ENCODE data around the gene TADA2B.

Gene TADA2B

DNA sequence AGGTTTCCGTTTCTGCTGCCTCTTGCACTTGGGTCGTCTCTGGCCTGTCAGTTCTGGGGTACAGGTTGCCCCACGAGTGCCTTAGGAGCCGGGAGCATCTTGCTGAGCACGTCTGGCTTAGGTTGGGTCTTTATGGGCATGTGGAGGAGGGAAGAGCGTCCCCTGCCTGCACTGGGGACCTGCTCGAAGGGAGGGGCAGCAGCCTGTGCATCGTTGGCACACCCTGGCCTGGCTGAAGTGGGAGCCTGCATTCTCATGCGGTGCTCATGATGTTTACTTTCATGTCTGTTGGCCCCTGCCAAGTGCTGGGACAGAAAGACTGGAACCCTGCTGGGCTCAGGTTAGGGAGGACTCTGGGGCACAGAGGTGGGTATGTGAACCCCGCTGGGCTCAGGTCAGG is 23.8 kb upstream of the TADA2B start:
- DNase-seq: no peak

DNA sequence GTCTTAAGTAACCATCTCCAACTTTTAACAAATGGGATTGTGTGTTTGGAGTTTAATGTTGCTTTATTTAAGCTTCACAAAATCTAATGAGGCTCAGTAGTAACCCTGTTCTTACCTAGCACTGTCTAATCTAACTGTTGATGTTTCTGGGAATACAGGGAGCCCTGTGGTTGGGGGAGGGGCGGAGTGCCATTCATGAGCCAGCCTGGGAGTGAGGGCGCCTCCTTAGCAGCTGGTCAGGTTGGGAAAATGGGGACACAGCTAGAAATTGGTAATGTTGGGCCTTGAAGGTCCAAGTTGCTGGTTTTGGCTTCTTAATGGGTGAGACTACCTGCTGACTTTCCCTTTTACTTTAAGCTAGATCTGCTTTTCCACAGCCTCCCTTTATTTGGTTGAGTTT is 22.9 kb upstream of the TADA2B start:
- no peak for DNase-seq

DNA sequence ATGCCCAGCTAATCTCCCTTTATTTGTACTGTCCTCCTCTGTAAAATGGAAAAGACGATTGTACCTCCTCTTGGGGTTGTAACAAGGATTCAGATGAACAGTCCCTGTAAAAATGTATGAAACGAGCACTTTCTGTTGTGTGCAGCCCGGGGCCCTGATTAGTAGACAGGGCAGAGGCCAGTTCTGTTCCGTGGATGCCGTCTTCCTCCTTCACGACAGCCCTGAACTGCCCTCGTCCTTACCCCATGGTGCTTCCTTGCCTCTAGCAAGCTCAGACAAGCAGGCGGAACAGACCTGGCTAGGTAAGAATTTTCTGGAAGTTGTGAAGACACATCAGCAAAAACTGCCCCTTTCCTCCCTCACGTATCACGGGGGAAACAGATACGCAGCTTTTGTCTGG is 22.3 kb upstream of the TADA2B start:
- DNase-seq: no peak

DNA sequence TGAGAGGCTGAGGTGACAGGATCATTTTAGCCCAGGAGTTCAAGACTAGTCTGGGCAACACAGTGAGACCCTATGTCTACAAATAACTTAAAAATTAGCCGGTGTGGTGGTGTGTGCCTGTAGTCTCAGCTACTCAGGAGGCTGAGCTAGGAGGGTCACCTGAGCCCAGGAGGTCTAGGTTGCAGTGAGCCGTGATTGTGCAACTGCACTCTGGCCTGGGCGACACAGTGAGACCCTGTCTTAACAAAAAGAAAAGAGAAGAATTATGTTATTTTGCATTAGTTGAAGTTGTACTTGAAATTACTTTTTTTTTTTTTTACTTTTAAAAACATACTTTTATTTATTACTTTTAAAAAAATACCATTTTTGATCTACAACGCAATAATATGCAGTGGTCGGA is 21.8 kb upstream of the TADA2B start:
- no peak for DNase-seq

DNA sequence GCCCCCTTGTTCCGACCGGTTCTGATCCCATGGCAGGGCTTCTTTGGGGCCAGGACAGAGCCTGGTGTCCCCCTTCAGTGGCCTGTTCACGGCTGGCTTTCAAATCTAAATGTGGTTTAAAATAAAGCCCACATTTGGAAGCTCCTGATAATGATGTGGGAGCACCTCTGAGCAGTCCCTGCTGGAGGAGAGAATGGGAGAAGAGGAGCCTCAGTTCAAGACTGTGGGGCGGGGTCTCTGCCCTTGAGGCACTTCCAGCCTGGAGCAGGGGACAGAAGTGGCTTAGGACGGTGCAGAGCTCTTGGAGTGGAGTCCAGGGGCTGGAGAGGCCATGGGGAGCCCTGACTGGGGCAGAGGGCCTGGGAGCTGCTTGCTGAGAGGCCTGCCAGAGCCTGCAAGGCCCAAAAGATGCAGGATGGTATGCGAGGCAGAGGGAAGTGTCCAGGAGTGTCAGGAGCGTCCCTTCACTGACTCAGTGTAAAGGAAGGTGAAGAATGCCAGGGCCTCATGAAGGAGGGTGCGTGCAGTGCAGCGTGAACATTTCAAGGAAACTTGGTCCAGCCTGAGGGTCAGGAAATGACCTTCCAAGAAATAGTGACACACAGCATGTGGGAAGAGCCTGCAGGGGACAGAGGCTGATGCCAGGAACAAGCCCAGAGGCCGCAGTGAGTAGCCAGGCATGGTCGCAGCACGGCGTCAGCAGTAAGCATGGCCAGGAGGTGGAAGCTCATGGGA is 21.1 kb upstream of the TADA2B start:
- DNase-seq: no peak

DNA sequence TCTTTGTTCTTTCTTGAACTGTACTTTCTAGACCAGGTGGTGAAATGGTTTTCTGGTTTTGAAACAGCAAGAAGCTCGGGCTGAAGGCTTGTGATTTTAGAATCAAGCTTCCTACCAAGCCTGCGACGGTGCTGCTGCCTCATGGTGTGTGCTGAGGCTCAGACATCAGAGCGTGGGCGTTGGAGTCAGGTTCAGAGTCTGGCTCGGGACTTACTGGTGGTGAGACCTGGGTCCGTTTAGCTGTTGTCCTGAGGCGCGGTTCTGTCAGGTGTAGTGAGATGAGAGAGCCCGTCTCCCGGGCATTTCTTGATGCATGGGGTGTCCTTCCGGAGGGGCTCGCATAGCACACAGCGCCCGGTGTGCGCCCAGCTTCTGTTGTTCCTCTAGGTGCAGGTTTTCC is 19.7 kb upstream of the TADA2B start:
- DNase-seq: no peak

DNA sequence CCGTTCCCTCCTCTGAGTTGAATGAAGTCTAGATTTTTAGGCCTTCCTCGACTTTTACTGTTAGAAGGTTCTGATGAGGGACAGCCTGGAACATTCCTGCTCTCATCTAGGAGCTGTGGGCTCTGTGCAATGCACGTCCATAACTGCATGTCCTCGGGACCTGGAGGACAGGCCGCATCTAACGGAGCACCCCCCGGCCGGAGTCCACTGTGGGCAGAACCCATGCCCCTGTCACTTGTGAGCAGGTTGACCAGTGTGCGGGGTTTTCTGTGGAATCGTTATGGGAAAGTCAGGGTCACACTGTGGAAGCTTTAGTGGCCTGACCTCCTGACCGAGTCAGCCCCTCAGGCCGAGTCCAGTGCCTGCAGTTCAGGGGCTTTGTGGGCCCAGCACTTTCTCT is 19.3 kb upstream of the TADA2B start:
- no peak for DNase-seq

DNA sequence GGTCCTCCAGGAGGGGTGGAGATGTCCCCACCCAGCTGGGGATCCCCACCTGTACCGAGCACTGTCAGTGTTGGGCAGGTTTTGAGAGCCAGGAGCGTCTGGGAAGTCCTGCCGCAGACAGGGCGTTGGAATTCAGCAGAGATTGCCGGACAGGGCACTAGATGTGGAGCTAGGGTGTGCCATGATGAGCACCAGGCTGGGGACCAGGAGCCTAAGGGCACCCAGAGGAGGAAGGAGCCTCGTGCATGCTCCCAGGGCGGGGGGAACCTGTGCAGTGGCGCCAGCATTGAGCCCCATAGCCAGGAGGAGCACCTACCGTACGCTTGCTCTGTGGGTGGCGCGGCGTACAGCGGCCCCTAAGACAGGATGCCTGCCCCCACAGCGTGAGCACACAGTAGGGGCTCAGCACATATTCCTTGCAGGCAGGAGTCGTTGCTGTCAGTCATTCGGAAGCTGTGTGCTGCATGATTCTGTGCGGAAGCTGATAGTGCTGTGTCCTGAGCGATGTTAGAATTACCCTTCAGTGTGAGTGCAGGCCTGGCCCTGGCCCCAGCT is 18.8 kb upstream of the TADA2B start:
- DNase-seq: no peak

DNA sequence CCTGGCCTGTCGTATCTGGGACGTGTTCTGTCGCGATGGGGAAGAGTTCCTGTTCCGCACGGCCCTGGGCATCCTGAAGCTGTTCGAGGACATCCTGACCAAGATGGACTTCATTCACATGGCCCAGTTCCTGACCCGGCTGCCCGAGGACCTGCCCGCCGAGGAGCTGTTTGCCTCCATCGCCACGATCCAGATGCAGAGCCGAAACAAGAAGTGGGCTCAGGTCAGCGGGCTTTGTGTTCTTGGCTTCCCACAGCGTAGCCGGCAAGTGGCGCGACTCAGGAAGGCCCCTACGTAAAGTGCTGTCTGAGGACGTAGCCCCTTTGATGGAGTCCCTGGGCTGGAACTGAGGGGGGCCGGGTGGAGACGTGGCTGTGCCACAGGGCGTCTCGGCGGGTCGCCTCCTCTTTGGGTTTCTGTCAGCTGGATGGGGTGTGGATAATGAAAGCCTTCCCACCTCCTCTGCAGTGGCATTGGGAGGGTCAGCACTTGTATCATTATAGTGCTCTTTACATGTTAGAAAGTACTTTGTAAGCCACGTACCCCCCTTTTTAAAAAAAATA is 18.1 kb upstream of the TADA2B start:
- no peak for DNase-seq

DNA sequence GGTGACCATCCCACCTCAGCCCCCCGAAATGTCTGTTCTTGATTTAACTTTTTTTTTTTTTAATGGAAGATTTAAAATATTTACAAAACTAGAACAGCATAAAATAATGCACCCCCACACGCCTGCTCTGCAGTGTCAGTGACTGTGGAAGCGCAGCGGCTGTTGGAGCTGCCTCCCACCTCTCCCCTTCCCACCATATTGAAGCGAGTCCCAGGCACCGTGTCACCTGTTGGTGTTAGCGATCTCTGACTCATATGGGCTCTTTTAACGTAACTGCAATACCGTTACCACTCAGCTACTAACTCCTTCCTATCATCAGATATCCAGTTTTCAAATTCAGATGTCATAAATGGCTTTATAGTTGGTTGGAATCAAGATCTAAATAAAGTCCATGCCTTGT is 17.1 kb upstream of the TADA2B start:
- DNase-seq: no peak

DNA sequence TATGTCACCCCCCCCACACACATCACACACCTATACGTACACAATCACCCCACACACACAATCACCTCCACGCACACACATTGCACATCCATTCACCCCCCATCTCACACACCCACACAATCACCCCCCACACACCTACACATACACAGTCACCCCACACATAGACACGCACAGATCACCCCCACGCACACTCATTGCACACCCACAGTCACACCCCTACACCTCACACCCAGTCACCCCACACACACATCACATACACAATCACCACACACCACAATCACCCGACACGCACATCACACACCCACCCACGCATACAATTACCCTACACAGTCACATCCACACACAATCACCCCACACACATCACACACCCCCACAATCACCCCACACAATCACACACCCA is 15.9 kb upstream of the TADA2B start:
- no peak for DNase-seq

DNA sequence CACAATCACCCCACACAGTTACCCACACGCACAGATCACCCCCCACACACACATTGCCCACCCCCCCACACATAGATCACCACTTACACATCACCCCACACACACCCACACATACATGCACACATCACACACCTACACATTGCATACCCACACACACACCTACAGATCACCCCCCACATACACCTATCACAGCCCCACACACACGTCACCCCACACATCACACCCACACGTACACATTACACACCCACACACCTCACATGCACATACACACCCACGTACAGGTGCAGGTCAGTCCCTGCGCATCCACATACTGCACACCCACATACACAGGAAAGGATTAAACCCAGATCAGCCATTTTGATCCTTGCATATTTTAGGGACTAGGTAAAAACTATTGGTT is 15.3 kb upstream of the TADA2B start:
- DNase-seq: no peak

DNA sequence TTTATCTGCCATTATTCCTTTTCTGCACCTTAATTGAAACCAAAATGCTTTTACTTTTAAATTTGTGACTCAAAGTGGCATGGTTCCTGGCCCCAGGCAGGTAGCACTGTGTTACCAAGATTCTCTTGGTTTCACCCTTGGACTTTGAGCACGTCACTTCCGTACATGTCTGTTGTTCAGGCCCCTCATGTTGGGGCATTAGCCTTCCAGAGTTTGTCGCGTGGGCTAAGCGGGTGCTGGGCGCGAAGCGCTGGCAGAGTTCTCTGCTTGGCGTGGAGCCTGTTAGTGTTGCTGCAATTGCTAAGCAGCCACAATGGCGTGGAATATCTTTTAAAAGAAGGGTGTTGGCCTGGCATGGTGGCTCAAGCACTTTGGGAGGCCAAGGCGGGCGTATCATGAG is 14.0 kb upstream of the TADA2B start:
- no peak for DNase-seq

DNA sequence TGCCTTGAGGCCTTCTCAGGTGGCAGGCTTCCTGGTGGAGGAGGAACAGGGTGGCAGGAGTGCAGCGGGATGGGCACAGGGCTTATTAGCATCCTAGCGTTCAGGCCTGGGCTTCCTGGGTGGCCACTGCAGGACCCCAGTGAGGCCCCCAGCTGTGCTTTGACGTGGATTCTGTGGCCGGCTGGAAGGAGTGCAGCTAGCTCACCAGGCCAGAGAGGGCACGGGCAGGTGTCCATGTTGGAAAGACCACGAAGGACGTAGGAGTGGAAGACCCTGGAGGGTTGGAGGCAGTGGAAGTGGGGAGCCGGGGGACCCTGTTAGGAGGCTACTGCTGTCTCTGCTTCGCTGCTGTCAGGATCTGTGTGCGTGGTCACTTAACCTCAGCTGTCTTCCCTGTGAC is 13.3 kb upstream of the TADA2B start:
- no peak for DNase-seq

DNA sequence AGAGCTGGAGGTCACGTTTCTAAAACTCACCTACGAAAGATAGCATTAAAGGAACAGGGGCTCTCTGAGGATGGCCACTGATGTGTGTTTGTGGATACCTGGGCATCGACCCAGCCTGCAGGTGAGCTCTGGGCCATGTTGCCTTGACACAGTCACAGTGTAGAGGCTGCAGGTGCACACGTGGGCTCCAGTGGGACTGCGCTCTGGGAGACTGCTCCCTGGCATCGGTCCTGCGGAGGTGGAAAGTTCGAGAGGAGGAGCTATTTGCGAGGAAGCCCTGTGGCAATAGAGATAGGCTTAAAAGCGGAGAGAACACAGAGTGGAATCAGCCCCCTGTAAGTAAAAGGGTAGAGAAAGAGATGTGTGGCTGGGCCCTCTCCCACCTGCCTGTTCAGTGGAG is 12.3 kb upstream of the TADA2B start:
- no peak for DNase-seq

DNA sequence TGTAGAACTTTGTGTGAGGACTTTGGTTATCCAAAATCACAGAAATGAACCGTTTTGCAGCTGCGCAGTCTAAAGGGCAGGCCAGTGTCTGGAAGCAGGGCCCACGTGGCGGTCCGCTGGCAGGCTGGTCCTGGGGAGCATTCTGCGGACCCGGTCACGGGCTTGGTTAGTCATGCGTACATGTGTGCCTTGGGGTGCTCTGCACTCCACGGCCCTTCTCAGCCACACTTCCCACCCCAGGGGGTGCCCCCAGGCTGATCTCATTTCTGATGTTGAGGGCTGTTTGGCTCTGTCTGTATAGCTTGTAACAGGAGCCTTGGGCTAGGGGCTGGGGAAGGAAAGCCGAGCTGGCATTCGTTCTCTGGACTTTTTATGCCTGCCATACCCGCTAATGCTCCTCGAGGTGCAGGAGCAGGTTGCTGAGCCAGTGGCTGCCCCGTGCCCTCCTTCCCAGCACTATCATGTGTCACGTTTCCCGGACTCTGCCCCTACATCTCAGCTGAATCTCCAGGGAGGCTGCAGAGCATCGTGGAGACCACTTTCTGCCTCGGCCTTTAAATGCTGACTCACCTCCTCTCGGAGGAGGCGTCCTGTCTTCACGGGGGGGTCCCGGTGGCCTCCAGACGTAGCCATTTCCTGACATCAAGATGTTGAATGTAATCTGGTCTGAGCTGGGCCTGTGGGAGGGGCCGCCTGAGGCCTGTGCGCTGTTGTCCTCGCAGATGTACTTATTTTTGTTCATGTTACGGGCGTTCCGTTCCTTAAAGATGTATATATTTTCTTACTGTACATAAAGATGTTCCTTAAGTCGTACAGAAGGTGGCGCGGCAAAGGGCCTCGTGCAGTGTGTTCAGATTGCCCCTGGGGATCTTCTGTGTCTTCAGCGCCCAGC is 11.4 kb upstream of the TADA2B start:
- no peak for DNase-seq

DNA sequence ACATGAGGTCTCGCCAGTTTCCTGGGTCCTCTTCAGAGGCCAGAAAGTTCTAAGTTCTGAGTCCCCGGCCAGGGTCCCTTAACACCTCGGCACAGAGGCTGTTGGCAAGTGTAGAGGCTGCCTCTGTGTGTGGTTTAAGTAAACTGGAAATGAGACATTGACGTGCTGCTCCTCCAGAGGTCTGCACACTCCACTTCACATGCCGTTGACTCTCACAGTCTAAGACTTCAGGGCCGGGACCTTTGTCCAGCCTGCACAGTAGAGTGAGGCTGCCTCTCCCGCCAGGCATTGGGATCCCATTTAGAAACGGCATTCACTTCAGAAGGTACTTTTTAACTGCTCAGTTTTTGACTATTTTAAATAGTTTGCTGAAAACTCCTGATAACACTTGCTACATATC is 10.6 kb upstream of the TADA2B start:
- no peak for DNase-seq

DNA sequence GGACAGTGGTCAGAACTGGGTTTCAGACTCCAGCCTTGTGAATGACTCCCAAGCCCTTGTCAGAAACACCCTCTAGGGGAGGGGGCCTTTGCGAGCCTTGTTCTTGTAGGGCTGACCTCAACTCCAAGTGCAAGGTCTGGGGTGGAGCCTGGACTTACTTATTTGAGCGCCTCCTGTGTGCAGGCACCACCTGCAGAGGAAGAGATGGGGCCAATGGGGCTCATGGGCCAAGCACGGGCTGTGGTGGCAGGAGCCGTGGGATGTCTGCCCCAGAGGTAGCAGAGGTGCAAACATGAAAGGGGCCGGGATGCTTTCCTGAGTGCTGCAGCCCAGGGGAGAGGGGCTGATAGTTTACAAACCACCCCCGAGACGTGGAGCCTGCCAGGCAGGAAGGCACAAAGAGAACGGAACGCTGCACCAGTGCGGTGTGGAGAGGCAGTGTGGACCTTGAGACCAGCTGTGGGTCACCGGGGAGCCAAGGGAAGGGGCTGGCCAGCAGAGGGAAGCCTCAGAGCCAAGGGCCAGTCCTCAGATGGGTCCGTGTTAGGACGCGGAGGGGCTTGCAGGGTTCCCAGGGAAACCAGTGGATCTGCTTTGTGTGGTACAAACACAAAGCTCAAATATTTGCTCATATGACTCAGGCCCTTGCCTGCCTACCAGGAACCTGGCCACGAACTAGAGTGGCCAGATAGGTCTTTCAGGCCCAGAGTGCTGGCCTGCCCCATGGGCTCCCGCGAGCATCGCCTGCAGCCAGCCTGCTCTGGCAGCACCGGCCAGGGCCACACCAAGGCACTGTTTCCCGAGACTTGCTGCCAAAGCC is 8.7 kb upstream of the TADA2B start:
- DNase-seq: no peak

DNA sequence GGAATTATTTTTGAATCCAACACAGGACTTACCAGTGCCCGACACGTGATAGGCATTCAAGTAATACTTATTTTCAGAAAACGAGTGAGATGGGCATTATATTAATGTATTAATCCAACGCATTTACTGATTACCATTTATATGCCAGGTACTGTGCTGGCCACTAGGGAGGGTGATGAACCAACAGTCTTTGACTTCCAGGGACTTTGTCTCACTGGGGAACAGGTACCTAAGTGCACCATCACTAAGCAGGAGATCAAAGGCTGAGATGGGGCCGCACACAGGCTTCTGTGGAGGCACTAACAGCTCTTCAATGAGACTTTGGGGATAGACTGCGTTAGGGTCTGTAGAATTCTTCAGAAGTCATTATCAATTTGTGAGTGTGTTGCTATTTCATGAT is 5.7 kb upstream of the TADA2B start:
- no peak for DNase-seq

DNA sequence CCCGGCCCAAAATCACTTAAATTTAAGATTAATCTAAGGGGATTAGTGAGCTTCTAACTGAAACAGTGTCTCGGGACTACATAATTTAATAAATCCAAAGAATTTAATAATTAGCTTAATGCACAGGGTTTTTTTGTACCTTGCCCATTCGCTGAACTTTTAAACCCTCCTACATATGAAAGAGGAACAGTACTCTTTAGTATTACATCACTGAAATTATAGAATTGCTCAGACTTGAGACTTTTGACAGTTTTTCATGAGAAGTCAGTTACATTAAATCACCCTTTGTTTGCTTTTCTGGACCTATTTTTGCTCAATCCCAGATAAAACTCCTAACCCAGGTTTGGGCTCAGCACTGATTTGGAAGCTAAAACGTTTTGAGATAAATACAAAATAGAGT is 2.4 kb upstream of the TADA2B start:
- DNase-seq: no peak

DNA sequence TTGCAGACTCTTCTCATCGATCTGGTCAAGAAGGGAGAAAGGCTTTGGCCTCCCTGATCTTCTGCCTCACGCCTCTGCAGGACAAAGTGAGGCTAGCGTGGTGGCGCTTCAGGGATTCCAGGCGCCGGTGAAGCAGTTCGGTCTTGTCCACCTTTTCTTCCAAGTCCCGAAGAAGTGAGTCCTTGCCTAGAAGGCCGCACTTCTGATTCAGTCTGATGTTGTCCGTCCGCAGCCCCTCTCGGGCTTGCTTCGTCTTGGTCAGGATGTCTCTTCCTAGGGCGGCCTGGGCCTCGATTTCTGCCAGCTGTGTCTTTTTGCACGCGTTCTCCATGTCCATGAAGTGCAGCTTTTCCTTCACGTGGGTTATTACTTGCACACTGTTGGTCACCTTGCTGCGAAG is 1.9 kb upstream of the TADA2B start:
- no peak for DNase-seq

DNA sequence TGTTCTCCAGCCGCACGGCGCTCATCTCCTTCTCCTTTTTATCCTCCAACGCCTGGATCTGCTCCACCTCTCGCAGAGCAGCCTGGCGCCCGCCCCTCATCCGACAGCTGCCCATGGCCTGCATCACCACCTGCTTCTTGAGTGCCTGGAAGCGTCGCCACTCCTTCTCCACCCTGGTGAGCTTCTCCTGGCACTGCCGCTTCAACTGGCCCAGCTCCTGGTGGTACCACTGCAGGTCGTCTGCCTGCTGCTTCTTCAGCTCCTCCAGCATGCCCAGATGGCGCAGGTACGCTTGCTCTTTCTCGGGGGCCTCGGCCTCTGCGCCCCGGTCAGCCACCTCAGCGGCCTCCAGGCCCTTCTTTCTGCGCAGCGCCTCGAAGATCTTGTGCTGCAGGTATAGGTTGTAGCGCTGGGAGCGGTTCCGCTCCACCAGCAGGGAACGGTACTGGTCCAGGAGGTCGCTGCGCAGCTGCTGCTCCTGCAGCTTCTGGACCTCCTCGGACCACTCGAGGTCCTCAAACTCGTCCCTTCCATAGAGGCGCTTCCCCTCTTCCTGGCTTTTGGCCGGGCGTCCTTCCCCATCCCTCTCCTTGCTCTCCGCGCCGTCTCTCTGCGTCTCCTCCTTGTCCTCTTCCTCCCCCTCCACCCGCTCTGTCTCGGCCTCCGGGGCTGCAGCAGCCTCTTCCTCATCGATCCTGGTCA is 1.2 kb upstream of the TADA2B start:
- no peak for DNase-seq

Data from CD4-positive, alpha-beta T cell treated with Interferon gamma for 1 hour (primary cell).